ENCODE measurements around the gene HSF4. TPM values are rescaled to one million over a fixed set of nuclear protein-coding genes. Genes with fewer than 3 reads are reported as not detected.

The HSF4 gene
- polyA plus RNA-seq, 2 of the 4 experiments (the other 2 are of a cell fraction), result 8.3 to 15.3 TPM

DNA sequence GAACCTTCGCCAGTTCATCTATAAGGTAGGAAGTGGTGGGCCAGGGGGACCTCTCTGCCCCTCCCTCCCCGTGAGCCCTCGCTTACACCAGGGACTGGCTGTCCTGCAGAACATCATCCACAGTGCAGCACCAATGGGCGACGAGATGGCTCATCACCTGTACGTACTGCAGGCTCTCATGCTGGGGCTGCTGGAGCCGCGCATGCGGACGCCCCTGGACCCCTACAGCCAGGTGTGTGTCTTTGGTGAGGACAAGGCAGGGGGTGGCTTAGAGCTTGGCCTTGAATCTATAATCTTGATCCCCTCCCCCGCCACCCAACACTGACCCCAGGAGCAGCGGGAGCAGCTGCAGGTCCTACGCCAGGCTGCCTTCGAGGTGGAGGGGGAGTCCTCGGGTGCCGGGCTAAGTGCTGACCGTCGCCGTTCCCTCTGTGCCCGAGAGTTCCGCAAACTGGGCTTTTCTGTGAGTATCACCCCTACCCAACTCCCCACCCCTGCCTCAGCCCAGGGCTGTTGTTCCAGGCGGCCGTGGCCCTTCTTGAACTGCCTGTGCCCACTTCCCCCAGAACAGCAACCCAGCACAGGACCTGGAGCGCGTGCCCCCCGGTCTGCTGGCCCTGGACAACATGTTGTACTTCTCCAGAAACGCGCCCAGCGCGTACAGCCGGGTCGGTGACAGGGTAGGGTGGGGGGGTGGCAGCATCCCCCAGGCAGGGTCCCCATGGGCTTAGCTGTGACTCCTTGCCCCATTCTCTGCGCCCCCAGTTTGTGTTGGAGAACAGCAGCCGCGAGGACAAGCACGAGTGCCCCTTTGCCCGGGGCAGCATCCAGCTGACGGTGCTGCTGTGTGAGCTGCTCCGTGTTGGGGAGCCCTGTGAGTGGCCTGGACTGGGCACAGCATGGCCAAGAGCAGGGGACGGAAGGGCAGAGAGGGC lies 37.1 kb downstream of the HSF4 start:
- no peak overlapping the region for H3K4me3 ChIP-seq
- TF ChIP-seq CBX8 (IDR thresholded peaks at IDR 0.05), result no peak
- TF ChIP-seq, protein P1, sequence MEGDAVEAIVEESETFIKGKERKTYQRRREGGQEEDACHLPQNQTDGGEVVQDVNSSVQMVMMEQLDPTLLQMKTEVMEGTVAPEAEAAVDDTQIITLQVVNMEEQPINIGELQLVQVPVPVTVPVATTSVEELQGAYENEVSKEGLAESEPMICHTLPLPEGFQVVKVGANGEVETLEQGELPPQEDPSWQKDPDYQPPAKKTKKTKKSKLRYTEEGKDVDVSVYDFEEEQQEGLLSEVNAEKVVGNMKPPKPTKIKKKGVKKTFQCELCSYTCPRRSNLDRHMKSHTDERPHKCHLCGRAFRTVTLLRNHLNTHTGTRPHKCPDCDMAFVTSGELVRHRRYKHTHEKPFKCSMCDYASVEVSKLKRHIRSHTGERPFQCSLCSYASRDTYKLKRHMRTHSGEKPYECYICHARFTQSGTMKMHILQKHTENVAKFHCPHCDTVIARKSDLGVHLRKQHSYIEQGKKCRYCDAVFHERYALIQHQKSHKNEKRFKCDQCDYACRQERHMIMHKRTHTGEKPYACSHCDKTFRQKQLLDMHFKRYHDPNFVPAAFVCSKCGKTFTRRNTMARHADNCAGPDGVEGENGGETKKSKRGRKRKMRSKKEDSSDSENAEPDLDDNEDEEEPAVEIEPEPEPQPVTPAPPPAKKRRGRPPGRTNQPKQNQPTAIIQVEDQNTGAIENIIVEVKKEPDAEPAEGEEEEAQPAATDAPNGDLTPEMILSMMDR (IDR thresholded peaks at IDR 0.05), result no peak
- no peak for TF ChIP-seq MYC (IDR thresholded peaks at IDR 0.05; ENCODE audit: borderline replicate concordance, low read length)
- no peak for TF ChIP-seq ZC3H11A (IDR thresholded peaks at IDR 0.05)
- no peak for TF ChIP-seq PBX3 (IDR thresholded peaks at IDR 0.05)
- no peak for TF ChIP-seq ZFP36 (IDR thresholded peaks at IDR 0.05; ENCODE audit: borderline replicate concordance, partially characterized antibody)
- no peak for TF ChIP-seq E2F6 (IDR thresholded peaks at IDR 0.05; ENCODE audit: borderline replicate concordance, low read depth)
- no peak for TF ChIP-seq EP300 (IDR thresholded peaks at IDR 0.05)
- no peak for TF ChIP-seq EHMT2 (IDR thresholded peaks at IDR 0.05; ENCODE audit: low read depth)
- ChIA-PET CTCF (interaction anchor here (1.0 to 10.3 kb wide), 7 partner anchors 9 to 184 kb away, joined by 3 to 105 read pairs (median 3); partner anchors contain the start of gene TMEM208), POLR2A (interaction anchor here (1.1 kb wide), 1 partner anchor 25 kb away, joined by 3 read pairs; the partner anchor contains the start of gene TMEM208)
- no peak overlapping the region for H3K27ac ChIP-seq
- ATAC-seq, result no peak
- FAIRE-seq, result no peak
- no peak overlapping the region for H3K4me2 ChIP-seq
- WGBS (ENCODE audit: missing lambda C conversion rate), result 96% methylated on average over 26 of the region's 40 CpGs
- peaks cover 14% of the 10 kb centered on the region; the same call in 2 of the 3 replicates for H3K4me1 ChIP-seq
- H3K9me3 ChIP-seq, result no peaks in the 10 kb centered on the region
- no peak for DNase-seq (ENCODE audit: low read depth in 1 of 2, low spot score in 1 of 2)

DNA sequence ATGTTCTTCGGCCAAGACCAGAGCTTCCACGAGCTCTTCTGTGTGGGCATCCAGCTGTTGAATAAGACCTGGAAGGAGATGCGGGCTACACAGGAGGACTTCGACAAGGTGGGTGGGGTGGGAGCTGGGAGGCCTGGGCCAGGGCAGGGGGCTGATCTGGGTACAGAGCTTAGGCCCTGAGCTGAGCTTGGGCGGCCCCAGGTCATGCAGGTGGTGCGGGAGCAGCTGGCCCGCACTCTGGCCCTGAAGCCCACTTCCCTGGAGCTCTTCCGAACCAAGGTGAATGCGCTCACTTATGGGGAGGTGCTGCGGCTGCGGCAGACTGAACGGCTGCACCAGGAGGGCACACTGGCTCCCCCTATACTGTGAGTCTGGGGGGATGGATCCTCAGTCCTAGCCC lies 37.9 kb downstream of the HSF4 start:
- no peaks in the 10 kb centered on the region for H3K9me3 ChIP-seq
- ATAC-seq, result no peak
- TF ChIP-seq KDM5A (IDR thresholded peaks at IDR 0.05), result no peak
- TF ChIP-seq POLR2AphosphoS2 (conservative IDR thresholded peaks at IDR 0.05; ENCODE audit: low read length), result no peak
- no peak for TF ChIP-seq REST (IDR thresholded peaks at IDR 0.05)
- TF ChIP-seq FOSL2 (IDR thresholded peaks at IDR 0.05), result no peak
- TF ChIP-seq FOSL2 (CRISPR knock-in tag; IDR thresholded peaks at IDR 0.05), result no peak
- no peak for TF ChIP-seq BHLHE40 (IDR thresholded peaks at IDR 0.05; ENCODE audit: low read depth, low read length)
- no peak for TF ChIP-seq EHMT2 (IDR thresholded peaks at IDR 0.05; ENCODE audit: low read depth)
- no peak for TF ChIP-seq RFX5 (IDR thresholded peaks at IDR 0.05)
- TF ChIP-seq KDM1A (IDR thresholded peaks at IDR 0.05; ENCODE audit: low read depth), result no peak
- H3K4me3 ChIP-seq, result no peak overlapping the region
- peaks cover 22% of the 10 kb centered on the region for H3K4me1 ChIP-seq
- DNase-seq (ENCODE audit: low read depth in 1 of 2, low spot score in 1 of 2), result no peak
- WGBS (ENCODE audit: missing lambda C conversion rate), result 93% methylated on average over 9 of the region's 12 CpGs
- POLR2A ChIA-PET, result interaction anchor here (1.1 kb wide), 1 partner anchor 24 kb away, joined by 3 read pairs; the partner anchor contains the start of gene TMEM208
- no peak overlapping the region for H3K4me2 ChIP-seq
- CTCF ChIA-PET, result interaction anchor here (1.0 to 2.7 kb wide), 6 partner anchors 8 to 248 kb away, joined by 3 to 12 read pairs (median 4); partner anchors contain the start of gene TMEM208
- no peak overlapping the region for H3K27ac ChIP-seq
- no peak for FAIRE-seq
